AG10803 (cell line): ENCODE results near the gene ANGPTL2.

Experiments used
- DNase-seq: peaks from one replicate; pipeline ENCODE4 v3.0.0; 2010; ENCODE audit warnings: low read depth
- H3K4me3 ChIP-seq: 2 replicates; pipeline ENCODE4 v1.5.1; 2011; ENCODE audit warnings: mild to moderate bottlenecking, low read length, control low read depth
- CTCF ChIP-seq: conservative IDR thresholded peaks from 2 replicates; pipeline ENCODE4 v1.5.1; 2011; ENCODE audit warnings: mild to moderate bottlenecking, low read length, control low read depth, inconsistent platforms

Gene ANGPTL2

GRCh38 chr9:127130235-127130634 lies 7.8 kb upstream of the ANGPTL2 start:
- TF ChIP-seq CTCF = no peak
- no peak overlapping the region for H3K4me3 ChIP-seq
- no peak for DNase-seq

DNA sequence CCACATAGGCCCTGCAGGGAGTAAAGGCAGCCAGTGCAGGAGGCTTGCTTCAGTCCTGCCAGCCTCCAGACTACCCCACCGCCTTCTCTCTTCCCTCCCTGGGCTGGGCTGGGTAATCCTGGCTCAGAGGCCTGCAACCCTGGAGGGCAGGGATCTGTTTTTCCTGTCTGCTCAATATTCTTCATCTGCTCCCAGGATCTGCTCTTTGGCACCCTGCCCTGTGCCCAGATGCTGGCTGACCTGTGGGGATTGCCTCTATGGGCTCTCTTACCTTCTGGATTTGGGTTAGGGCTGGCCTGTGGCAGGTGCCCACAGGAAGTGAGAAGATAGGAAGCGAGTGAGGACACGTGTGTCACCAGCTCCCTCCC lies 7.3 kb upstream of the ANGPTL2 start:
- no peak for TF ChIP-seq CTCF
- no peak for DNase-seq
- no peak overlapping the region for H3K4me3 ChIP-seq

DNA sequence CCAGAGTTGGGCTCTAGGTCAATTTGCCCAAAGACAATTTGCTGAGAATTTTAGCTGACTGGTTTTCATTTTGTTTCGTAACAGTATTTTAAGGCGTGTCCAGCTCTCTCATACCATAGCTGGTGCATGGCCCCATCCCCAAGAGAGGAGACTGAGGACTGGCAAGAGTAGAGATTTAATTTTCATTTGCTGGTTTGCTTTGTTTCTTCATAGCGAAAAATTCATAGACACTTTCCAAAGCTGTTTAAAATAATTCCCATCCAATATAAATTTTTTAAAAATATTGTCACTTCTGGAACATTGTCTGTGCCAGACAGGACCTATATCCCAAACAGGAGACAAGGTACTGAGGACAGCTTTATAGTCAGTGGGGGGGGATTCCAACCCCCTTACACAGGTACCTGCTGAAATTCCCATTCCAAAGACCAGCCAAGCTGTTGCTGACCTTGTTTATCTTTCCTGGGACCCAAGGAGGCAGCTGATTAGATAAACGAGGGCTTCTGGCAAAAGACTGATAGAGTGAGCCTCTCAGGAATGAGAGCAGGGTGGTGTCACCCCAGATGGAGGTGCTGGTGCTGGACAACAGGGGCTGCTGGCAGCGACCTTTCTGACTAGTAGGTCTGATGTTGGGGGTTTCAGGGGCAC lies 6.8 kb upstream of the ANGPTL2 start:
- no peak for TF ChIP-seq CTCF

DNA sequence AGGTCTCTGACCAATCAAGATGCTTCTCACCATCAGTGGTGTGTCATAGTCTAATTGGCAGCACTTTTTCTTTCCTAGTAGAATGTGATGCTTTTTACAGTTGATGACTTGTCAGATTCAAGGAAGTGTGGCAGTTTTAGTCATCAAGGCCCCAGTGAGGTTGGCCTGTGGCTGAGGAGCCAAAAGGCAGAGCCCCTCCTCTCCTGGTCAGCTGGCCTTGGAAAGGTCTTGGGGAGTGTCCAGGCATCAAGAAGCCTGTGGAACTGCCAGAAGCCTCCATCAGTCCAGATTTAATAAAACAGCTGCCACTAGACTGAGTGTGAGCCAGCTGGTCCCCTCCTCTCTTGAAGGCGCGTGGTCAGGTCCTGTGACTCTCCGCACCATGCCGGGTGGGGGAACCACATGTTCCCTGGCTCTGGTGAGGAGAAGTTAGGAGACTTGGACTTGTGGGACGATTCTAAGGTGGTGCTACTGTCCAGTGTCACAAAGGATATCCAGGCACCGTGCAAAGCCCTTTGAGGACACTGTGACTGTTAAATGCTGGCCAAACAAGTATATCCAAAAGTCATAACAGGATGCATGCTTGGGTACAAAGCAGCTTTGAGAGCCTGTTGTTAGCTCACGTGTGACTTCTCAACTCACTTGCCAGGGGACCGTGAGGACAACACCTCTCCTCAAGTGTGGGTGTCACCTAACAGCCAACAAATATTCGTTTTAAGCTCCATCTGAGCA lies 6.1 kb upstream of the ANGPTL2 start:
- DNase-seq = peak; percentile 58
- TF ChIP-seq CTCF = no peak
- no peak overlapping the region for H3K4me3 ChIP-seq

More for the DNA sequence above, 6.8 kb upstream of the ANGPTL2 start:
- peak; percentile 50 for DNase-seq
- no peak overlapping the region for H3K4me3 ChIP-seq

- TF ChIP-seq CTCF = no peak
- no peak overlapping the region for H3K4me3 ChIP-seq
- DNase-seq = no peak
These were observed 4.5 kb upstream of the ANGPTL2 start for GRCh38 chr9:127126971-127127370.

- no peak for TF ChIP-seq CTCF
- no peak overlapping the region for H3K4me3 ChIP-seq
- no peak for DNase-seq
These were observed 2.4 kb upstream of the ANGPTL2 start for GRCh38 chr9:127124792-127125191.

DNA sequence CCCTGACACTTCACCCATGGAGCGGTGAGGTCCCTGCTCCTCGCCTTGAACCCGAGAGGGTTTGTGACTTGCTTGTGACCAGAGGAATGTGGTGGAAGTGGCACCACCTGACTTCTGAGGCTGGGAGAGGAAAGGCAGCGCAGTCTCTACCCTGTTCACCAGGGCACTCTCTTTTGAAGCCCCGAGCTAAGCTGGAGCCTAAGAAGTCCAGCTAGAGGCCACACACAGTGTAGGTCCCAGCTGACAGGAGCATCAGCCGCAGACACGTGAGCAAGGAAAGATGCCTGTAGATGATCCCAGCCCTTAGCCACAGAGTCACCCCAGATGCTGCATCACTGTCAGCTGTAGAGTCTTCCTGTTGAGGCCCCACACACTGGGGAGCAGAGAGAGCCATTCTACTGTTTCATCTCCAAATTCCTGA lies 1.7 kb upstream of the ANGPTL2 start:
- no peak for DNase-seq
- no peak overlapping the region for H3K4me3 ChIP-seq
- TF ChIP-seq CTCF = no peak
